Germinal center (tissue), 1 donor: Measurements from ENCODE around the gene SEPTIN6.

ENCODE experiments used
- DNase-seq: peaks from one replicate; pipeline ENCODE4 v3.0.0; 2012; ENCODE audit warnings: mixed read lengths, low spot score

The SEPTIN6 gene

GRCh38 chrX:119647552-119648420 is 45.2 kb downstream of the SEPTIN6 start:
- DNase-seq = no peak

- DNase-seq = no peak
Observed at GRCh38 chrX:119647089-119647488, 45.9 kb downstream of the SEPTIN6 start.

DNA sequence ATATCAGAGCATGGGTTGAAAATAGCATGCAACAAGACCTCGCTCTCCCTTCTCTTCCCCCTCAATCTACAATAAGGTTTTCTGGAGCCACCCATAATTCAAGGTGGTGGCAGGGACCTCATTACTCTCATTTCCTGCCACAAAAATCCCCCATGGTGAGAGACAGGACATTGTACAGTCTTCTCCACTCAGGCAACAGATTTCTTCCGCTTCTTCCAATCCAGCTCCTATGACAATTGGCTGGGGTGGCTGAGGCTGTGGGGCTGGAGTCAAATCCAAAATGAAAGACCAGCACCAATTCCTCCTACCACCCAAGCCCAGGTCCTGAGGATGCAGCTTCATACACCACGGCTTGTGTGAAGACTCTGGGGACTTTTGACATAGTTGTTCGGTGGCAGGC is 46.5 kb downstream of the SEPTIN6 start:
- no peak for DNase-seq

- DNase-seq = no peak
Observed at GRCh38 chrX:119643696-119644095, 49.3 kb downstream of the SEPTIN6 start.
